Panc1 (cell line): Measurements from ENCODE around the gene RPS6KA4. TPM values are rescaled to one million over a fixed set of nuclear protein-coding genes. Genes with fewer than 3 reads are reported as not detected.
A peak's percentile ranks its signal among the peaks of the same experiment; 100 is the strongest.

Source experiments
- ATAC-seq: fragments of 200-7000 bp; cut with Tn5 transposase; 2 replicates; pipeline ENCODE4 v1.9.1; 2020; ENCODE audit warnings: mild to moderate bottlenecking, moderate library complexity
- BruUV-seq: library from RNA; stranded (reverse); fragments of 400-500 nt; replicated peaks from 2 replicates; lab custom pipeline; 2021; lab: Mats Ljungman, UMichigan
- CTCF ChIA-PET: fragments of 300-600 bp; sonication (Branson Sonifier 250); formaldehyde crosslinking; loops from one replicate; lab custom pipeline; 2022; ENCODE audit warnings: antibody characterized with exemption; lab: Charles Lee
- POLR2A ChIA-PET: fragments of 300-600 bp; sonication (Branson Sonifier 250); formaldehyde crosslinking; loops from one replicate; lab custom pipeline; 2022; ENCODE audit warnings: antibody characterized with exemption; lab: Charles Lee
- DNase-seq: peaks from one replicate; pipeline ENCODE4 v3.0.0-alpha.2; 2010; ENCODE audit warnings: low read depth, low spot score
- H3K27ac ChIP-seq: 2 replicates; pipeline ENCODE4 v1.5.1; 2011; ENCODE audit warnings: mild to moderate bottlenecking, low read length, inconsistent platforms
- H3K27me3 ChIP-seq: fragments of 200-500 bp; sonication (Bioruptor generic); 2 replicates; pipeline ENCODE4 v1.6.0; 2014; ENCODE audit warnings: low read length, inconsistent platforms; ENCODE audit not compliant: control insufficient read depth, insufficient read depth
- H3K36me3 ChIP-seq: fragments of 200-500 bp; sonication (Bioruptor generic); 2 replicates; pipeline ENCODE4 v1.5.1; 2014; ENCODE audit warnings: inconsistent platforms, mild to moderate bottlenecking, low read length, moderate library complexity; ENCODE audit not compliant: control insufficient read depth, insufficient read depth
- H3K4me1 ChIP-seq: 2 replicates; pipeline ENCODE4 v1.5.1; 2011; ENCODE audit warnings: inconsistent platforms, mild to moderate bottlenecking, low read length, moderate library complexity; ENCODE audit not compliant: control insufficient read depth, insufficient read depth
- H3K4me3 ChIP-seq, 2 experiments: 2 replicates each; pipeline ENCODE4 v1.5.1; 2011 to 2012; ENCODE audit warnings: low read depth in 2 of 2, low read length in 2 of 2, mild to moderate bottlenecking in 2 of 2, inconsistent platforms in 1 of 2, moderate library complexity in 1 of 2
- H3K9me3 ChIP-seq: fragments of 200-500 bp; sonication (Bioruptor generic); 2 replicates; pipeline ENCODE4 v1.5.1; 2014; ENCODE audit warnings: low read depth, mild to moderate bottlenecking, inconsistent platforms, low read length, moderate library complexity; ENCODE audit not compliant: control insufficient read depth, insufficient read depth
- CTCF ChIP-seq: fragments of 450-650 bp; IDR thresholded peaks from 2 replicates; pipeline ENCODE4 v1.5.1; 2017; ENCODE audit warnings: mild to moderate bottlenecking
- POLR2AphosphoS5 ChIP-seq: IDR thresholded peaks from 2 replicates; pipeline ENCODE4 v1.6.1; 2012; ENCODE audit warnings: mild to moderate bottlenecking, low read depth, low read length, moderate library complexity
- REST ChIP-seq, 2 experiments: IDR thresholded peaks; 2 replicates each; pipeline ENCODE4 v1.6.1; 2011 to 2012; ENCODE audit warnings: low read depth in 2 of 2, control low read depth in 1 of 2, low read length in 1 of 2, mild to moderate bottlenecking in 1 of 2, moderate library complexity in 1 of 2; ENCODE audit not compliant: insufficient read depth in 1 of 2
- SIN3A ChIP-seq: IDR thresholded peaks from 2 replicates; pipeline ENCODE4 v1.6.1; 2012; ENCODE audit warnings: low read depth, mild to moderate bottlenecking, low read length, moderate library complexity, borderline replicate concordance; ENCODE audit not compliant: insufficient read depth
- TCF7L2 ChIP-seq: IDR thresholded peaks from 2 replicates; pipeline ENCODE4 v1.6.1; 2011; ENCODE audit warnings: mild to moderate bottlenecking, low read depth, low read length, inconsistent platforms
- in situ Hi-C: cut with HindIII; loops from 2 replicates; pipeline ENCODE4 v1.10.0; 2016; ENCODE audit warnings: low sequenced_read_pairs, low pct_unique_long_range_greater_than_20kb
- intact Hi-C: fragments of 100-400 bp; cut with micrococcal nuclease; formaldehyde crosslinking; loops from one replicate; pipeline ENCODE4 v1.10.0; 2022; ENCODE audit not compliant: unreplicated experiment
- total RNA-seq: library from RNA; stranded (reverse); gene quantifications from one replicate; pipeline ENCODE4 v1.2.1, GENCODE V29; 2021; ENCODE audit not compliant: unreplicated experiment

Gene RPS6KA4
- total RNA-seq, 1 experiment from 2014 or later = 74.0 TPM

- CTCF ChIA-PET = interaction anchor here (0.9 to 3.7 kb wide), 14 partner anchors 9 to 331 kb away, joined by 3 to 33 read pairs (median 6); partner anchors contain the start of genes ESRRA, PRDX5 and TRMT112
- Histone ChIP-seq H3K4me3 (peak overlapping the region in 1 of 2 experiments; percentile 35; a peak in 2 of 4 replicates), H3K4me1 (peaks cover 56% of the 10 kb centered on the region), H3K27ac (peak overlapping the region; percentile 85), H3K9me3 (no peaks in the 10 kb centered on the region), H3K36me3 (no peaks in the 10 kb centered on the region; the same call in 1 of the 2 replicates), H3K27me3 (no peaks in the 10 kb centered on the region)
- in situ Hi-C loops = no loop called here
- no peak for ATAC-seq
- no TSS peak for BruUV-seq
- intact Hi-C loops = loop anchor here (5.0 kb wide), 1 partner anchor 295 kb away; no protein-coding TSS in a partner anchor
- DNase-seq = no peak
- TF ChIP-seq TCF7L2 (no peak), POLR2AphosphoS5 (no peak), CTCF (no peak), REST (IDR thresholded peaks at IDR 0.05; ENCODE audit: insufficient read depth in 1 of 2, low read depth in 2 of 2, low read length in 1 of 2) (no peak), SIN3A (no peak)
- POLR2A ChIA-PET = interaction anchor here (1.5 kb wide), 1 partner anchor 15 kb away, joined by 7 read pairs; no protein-coding TSS in a partner anchor
Observed at GRCh38 chr11:64357446-64357845, 1.5 kb upstream of the RPS6KA4 start.

GRCh38 chr11:64357904-64358535, 942 bp upstream of the RPS6KA4 start:
- H3K27ac ChIP-seq = peak overlapping the region; percentile 85
- POLR2A ChIA-PET = interaction anchor here (0.7 kb wide), 1 partner anchor 40 kb away, joined by 3 read pairs; no protein-coding TSS in a partner anchor
- peak overlapping the region; percentile 76 to 86 for H3K4me3 ChIP-seq
- no TSS peak for BruUV-seq
- DNase-seq (peak; percentile 18), ATAC-seq (peak; percentile 59)
- H3K36me3 ChIP-seq = peaks cover 2% of the 10 kb centered on the region; the same call in 1 of the 2 replicates
- TF ChIP-seq TCF7L2 = no peak
- no peak for TF ChIP-seq POLR2AphosphoS5
- TF ChIP-seq CTCF = no peak
- TF ChIP-seq SIN3A = no peak
- no peak for TF ChIP-seq REST (IDR thresholded peaks at IDR 0.05; ENCODE audit: insufficient read depth in 1 of 2, low read depth in 2 of 2, low read length in 1 of 2)
- H3K27me3 ChIP-seq = no peaks in the 10 kb centered on the region
- no peaks in the 10 kb centered on the region for H3K9me3 ChIP-seq
- peaks cover 56% of the 10 kb centered on the region for H3K4me1 ChIP-seq
- intact Hi-C loops (loop anchor here (5.0 kb wide), 1 partner anchor 294 kb away; no protein-coding TSS in a partner anchor), in situ Hi-C loops (no loop called here)
- CTCF ChIA-PET = interaction anchor here (0.6 to 2.0 kb wide), 4 partner anchors 12 to 293 kb away, joined by 3 to 14 read pairs (median 8); partner anchors contain the start of genes PRDX5 and TRMT112
